DND-41 (cell line): ENCODE data around the gene MPP7.

Experiments used
- CTCF ChIP-seq: IDR thresholded peaks from 2 replicates; pipeline ENCODE4 v1.5.1; 2012; ENCODE audit warnings: borderline replicate concordance, low read length, moderate library complexity, mild to moderate bottlenecking; ENCODE audit not compliant: poor library complexity, severe bottlenecking; ENCODE audit errors: extremely low read depth
- EZH2 ChIP-seq: IDR thresholded peaks from 3 replicates; pipeline ENCODE4 v1.6.1; 2012; ENCODE audit warnings: borderline replicate concordance, low read depth, mild to moderate bottlenecking, moderate library complexity, low read length, inconsistent platforms; ENCODE audit not compliant: severe bottlenecking

- TF ChIP-seq CTCF (no peak), EZH2 (peak; percentile 51)
These were observed 739 bp downstream of the MPP7 start for GRCh38 chr10:28302012-28302637.
